Gastrocnemius medialis (tissue), 4 donors: Measurements from ENCODE around the gene PTPA.
"Not testable (repeated sequence)": the region's sequence is repeated elsewhere in the genome, so short reads cannot be mapped to it uniquely, and the experiment has no call there.

Source experiments
- CTCF ChIP-seq, 5 experiments: fragments of 450-650 bp in 3 of 5; fragments of 200-600 bp in 2 of 5; sonication (generic) in 2 of 5; IDR thresholded peaks in 4 of 5; conservative IDR thresholded peaks in 1 of 5; 1 replicate in 4 of 5; 2 replicates in 1 of 5; pipeline ENCODE4 v1.5.1; 2016 to 2019; ENCODE audit warnings: antibody characterized with exemption in 5 of 5, mild to moderate bottlenecking in 3 of 5, moderate library complexity in 3 of 5
- POLR2A ChIP-seq, 2 donors: fragments of 450-650 bp; IDR thresholded peaks; one replicate each; pipeline ENCODE4 v1.6.1; 2017; ENCODE audit warnings: antibody characterized with exemption in 2 of 2, mild to moderate bottlenecking in 2 of 2, moderate library complexity in 2 of 2

GRCh38 chr9:129122976-129123375 is 11.8 kb downstream of the PTPA start:
- not testable (repeated sequence) for TF ChIP-seq POLR2A (IDR thresholded peaks at IDR 0.05); CTCF (IDR thresholded peaks at IDR 0.05 in 4 of 5, conservative IDR thresholded peaks at IDR 0.05 in 1 of 5)
